ENCODE results near the gene CACNA2D3.

- TF ChIP-seq GATA2 (IDR thresholded peaks at IDR 0.05; ENCODE audit: low read depth, low read length): no peak
- TF ChIP-seq GATA3 (IDR thresholded peaks at IDR 0.05; ENCODE audit: low read depth, low read length): no peak
These were observed 663.6 kb downstream of the CACNA2D3 start for GRCh38 chr3:54785976-54786375.
